ENCODE results near the gene CD40LG.

CD40LG gene

GRCh38 chrX:136662976-136663375 is 15.0 kb downstream of the CD40LG start:
- no peak for TF ChIP-seq ZNF274 (IDR thresholded peaks at IDR 0.05; ENCODE audit: low read depth, low read length)
- no peak overlapping the region for H3K4me3 ChIP-seq (ENCODE audit: low read length)

GRCh38 chrX:136665258-136665900 is 17.4 kb downstream of the CD40LG start:
- H3K4me3 ChIP-seq (ENCODE audit: low read length): no peak overlapping the region
- TF ChIP-seq ZNF274 (IDR thresholded peaks at IDR 0.05; ENCODE audit: low read depth, low read length): no peak

- TF ChIP-seq ZNF274 (IDR thresholded peaks at IDR 0.05; ENCODE audit: low read depth, low read length): no peak
Observed at GRCh38 chrX:136666088-136666487, 18.1 kb downstream of the CD40LG start.

GRCh38 chrX:136667446-136668168 is 19.6 kb downstream of the CD40LG start:
- TF ChIP-seq ZNF274 (IDR thresholded peaks at IDR 0.05; ENCODE audit: low read depth, low read length): no peak
- H3K4me3 ChIP-seq (ENCODE audit: low read length): no peak overlapping the region

More at GRCh38 chrX:136666088-136666487, 18.1 kb downstream of the CD40LG start:
- no peak overlapping the region for H3K4me3 ChIP-seq (ENCODE audit: low read length)

GRCh38 chrX:136671006-136671610 is 23.1 kb downstream of the CD40LG start:
- H3K4me3 ChIP-seq (ENCODE audit: low read length): no peak overlapping the region
- no peak for TF ChIP-seq ZNF274 (IDR thresholded peaks at IDR 0.05; ENCODE audit: low read depth, low read length)

GRCh38 chrX:136674270-136674985 is 26.5 kb downstream of the CD40LG start:
- no peak for TF ChIP-seq ZNF274 (IDR thresholded peaks at IDR 0.05; ENCODE audit: low read depth, low read length)
- no peak overlapping the region for H3K4me3 ChIP-seq (ENCODE audit: low read length)

GRCh38 chrX:136679531-136679930 is 31.6 kb downstream of the CD40LG start:
- TF ChIP-seq ZNF274 (IDR thresholded peaks at IDR 0.05; ENCODE audit: low read depth, low read length): no peak
- no peak overlapping the region for H3K4me3 ChIP-seq (ENCODE audit: low read length)

GRCh38 chrX:136684120-136684519 is 36.2 kb downstream of the CD40LG start:
- no peak for TF ChIP-seq ZNF274 (IDR thresholded peaks at IDR 0.05; ENCODE audit: low read depth, low read length)
- no peak overlapping the region for H3K4me3 ChIP-seq (ENCODE audit: low read length)

GRCh38 chrX:136687457-136687856 is 39.5 kb downstream of the CD40LG start:
- no peak overlapping the region for H3K4me3 ChIP-seq (ENCODE audit: low read length)
- TF ChIP-seq ZNF274 (IDR thresholded peaks at IDR 0.05; ENCODE audit: low read depth, low read length): no peak

- no peak for TF ChIP-seq ZNF274 (IDR thresholded peaks at IDR 0.05; ENCODE audit: low read depth, low read length)
- no peak overlapping the region for H3K4me3 ChIP-seq (ENCODE audit: low read length)
Observed at GRCh38 chrX:136689436-136689835, 41.5 kb downstream of the CD40LG start.

GRCh38 chrX:136691028-136691809 is 43.3 kb downstream of the CD40LG start:
- H3K4me3 ChIP-seq (ENCODE audit: low read length): no peak overlapping the region
- TF ChIP-seq ZNF274 (IDR thresholded peaks at IDR 0.05; ENCODE audit: low read depth, low read length): no peak

GRCh38 chrX:136692271-136692670 is 44.3 kb downstream of the CD40LG start:
- TF ChIP-seq ZNF274 (IDR thresholded peaks at IDR 0.05; ENCODE audit: low read depth, low read length): no peak

GRCh38 chrX:136694431-136695087 is 46.6 kb downstream of the CD40LG start:
- H3K4me3 ChIP-seq (ENCODE audit: low read length): no peak overlapping the region
- no peak for TF ChIP-seq ZNF274 (IDR thresholded peaks at IDR 0.05; ENCODE audit: low read depth, low read length)

More at GRCh38 chrX:136692271-136692670, 44.3 kb downstream of the CD40LG start:
- H3K4me3 ChIP-seq (ENCODE audit: low read length): no peak overlapping the region

Measured in GM08714 (cell line).